CD4-positive, alpha-beta T cell treated with Interleukin-10 for 1 hour (primary cell): ENCODE data around the gene EXOSC7.

Experiments
- DNase-seq: peaks from one replicate; pipeline ENCODE4 v3.0.0-alpha.2; 2020

Gene EXOSC7

GRCh38 chr3:45060165-45060892 lies 84.3 kb downstream of the EXOSC7 start:
- no peak for DNase-seq
